ENCODE results near the gene NGDN. TPM values are rescaled to one million over a fixed set of nuclear protein-coding genes. Genes with fewer than 3 reads are reported as not detected.

NGDN gene
- polyA plus RNA-seq, 1 of the 3 experiments (the other 2 are of a cell fraction) = 64.3 TPM

GRCh38 chr14:23432102-23432925 is 37.2 kb upstream of the NGDN start:
- TF ChIP-seq USF1 (IDR thresholded peaks at IDR 0.05; ENCODE audit: borderline replicate concordance, low read depth) = no peak
- TF ChIP-seq GABPA (IDR thresholded peaks at IDR 0.05; ENCODE audit: low read depth) = no peak
- no peak for TF ChIP-seq TAF1 (IDR thresholded peaks at IDR 0.05; ENCODE audit: borderline replicate concordance, low read depth, low read length)
- Histone ChIP-seq H3K79me2 (ENCODE audit: insufficient read depth) (no peaks in the 10 kb centered on the region), H3K4me2 (no peak overlapping the region), H3K36me3 (replicated peaks in 1 of 2; ENCODE audit: control insufficient read depth in 1 of 2, insufficient read depth in 2 of 2, low read length in 1 of 2) (no peaks in the 10 kb centered on the region), H3K4me3 (ENCODE audit: low read depth in 2 of 2, low read length in 1 of 2) (no peak overlapping the region), H3K9me2 (no peaks in the 10 kb centered on the region), H4K20me1 (ENCODE audit: insufficient read depth) (no peaks in the 10 kb centered on the region), H3K27ac (ENCODE audit: low read depth in 2 of 2, low read length in 1 of 2) (no peak overlapping the region), H3F3A (replicated peaks; ENCODE audit: insufficient read depth) (no peaks in the 10 kb centered on the region), H3K27me3 (ENCODE audit: insufficient read depth) (peaks cover 7% of the 10 kb centered on the region; the same call in 1 of the 2 replicates), H3K9me3 (no peaks in the 10 kb centered on the region), H3K4me1 (ENCODE audit: control insufficient read depth in 1 of 2, insufficient read depth in 2 of 2, low read depth in 1 of 2, low read length in 1 of 2) (no peaks in the 10 kb centered on the region; a peak in 1 of 4 replicates), H3K9ac (no peak overlapping the region), H2AFZ (ENCODE audit: low read depth) (no peak overlapping the region)
- CTCF ChIA-PET = no interaction called here
- no peak for DNase-seq
- 36% methylated on average over 17 of the region's 17 CpGs for WGBS (ENCODE audit: low lambda C conversion rate)
- POLR2A ChIA-PET = no interaction called here

- Histone ChIP-seq H3K27me3 (ENCODE audit: insufficient read depth) (peaks cover 7% of the 10 kb centered on the region; the same call in 1 of the 2 replicates), H2AFZ (ENCODE audit: low read depth) (no peak overlapping the region), H3K36me3 (replicated peaks in 1 of 2; ENCODE audit: control insufficient read depth in 1 of 2, insufficient read depth in 2 of 2, low read length in 1 of 2) (no peaks in the 10 kb centered on the region), H3K4me1 (ENCODE audit: control insufficient read depth in 1 of 2, insufficient read depth in 2 of 2, low read depth in 1 of 2, low read length in 1 of 2) (no peaks in the 10 kb centered on the region; a peak in 1 of 4 replicates), H3K4me3 (ENCODE audit: low read depth in 2 of 2, low read length in 1 of 2) (no peak overlapping the region), H3K4me2 (no peak overlapping the region), H4K20me1 (ENCODE audit: insufficient read depth) (no peaks in the 10 kb centered on the region), H3K79me2 (ENCODE audit: insufficient read depth) (no peaks in the 10 kb centered on the region), H3K9ac (no peak overlapping the region), H3K9me3 (no peaks in the 10 kb centered on the region), H3K27ac (ENCODE audit: low read depth in 2 of 2, low read length in 1 of 2) (no peak overlapping the region), H3F3A (replicated peaks; ENCODE audit: insufficient read depth) (no peaks in the 10 kb centered on the region), H3K9me2 (no peaks in the 10 kb centered on the region)
- DNase-seq = no peak
- ChIA-PET POLR2A (no interaction called here), CTCF (no interaction called here)
- TF ChIP-seq CHD2 (IDR thresholded peaks at IDR 0.05; ENCODE audit: low read length, partially characterized antibody) = no peak
- TF ChIP-seq PBX3 (IDR thresholded peaks at IDR 0.05) = no peak
- TF ChIP-seq YY1 (IDR thresholded peaks at IDR 0.05; ENCODE audit: low read depth) = no peak
- no peak for TF ChIP-seq MEF2A (IDR thresholded peaks at IDR 0.05; ENCODE audit: borderline replicate concordance, low read depth)
- TF ChIP-seq RCOR1 (IDR thresholded peaks at IDR 0.05; ENCODE audit: low read length) = no peak
- no peak for TF ChIP-seq EP300 (IDR thresholded peaks at IDR 0.05; ENCODE audit: borderline replicate concordance in 1 of 2, low read depth in 1 of 2, low read length in 1 of 2)
- no peak for TF ChIP-seq FOSL2 (IDR thresholded peaks at IDR 0.05; ENCODE audit: borderline replicate concordance, low read depth)
- no peak for TF ChIP-seq MAX (IDR thresholded peaks at IDR 0.05; ENCODE audit: low read depth)
- TF ChIP-seq ELF1 (IDR thresholded peaks at IDR 0.05) = no peak
- TF ChIP-seq TEAD4 (IDR thresholded peaks at IDR 0.05; ENCODE audit: borderline replicate concordance, insufficient read depth) = no peak
- TF ChIP-seq RXRA (IDR thresholded peaks at IDR 0.05; ENCODE audit: borderline replicate concordance, low read depth) = no peak
- no peak for TF ChIP-seq USF2 (IDR thresholded peaks at IDR 0.05; ENCODE audit: borderline replicate concordance, low read depth, low read length)
- TF ChIP-seq FOXM1 (IDR thresholded peaks at IDR 0.05; ENCODE audit: low read depth) = no peak
- TF ChIP-seq SMC3 (IDR thresholded peaks at IDR 0.05; ENCODE audit: low read depth, low read length) = no peak
- TF ChIP-seq RFX5 (IDR thresholded peaks at IDR 0.05; ENCODE audit: low read length) = no peak
- no peak for TF ChIP-seq EZH2phosphoT487 (IDR thresholded peaks at IDR 0.05; ENCODE audit: borderline replicate concordance, low read depth)
- TF ChIP-seq GABPA (IDR thresholded peaks at IDR 0.05; ENCODE audit: low read depth) = no peak
- 44% methylated on average over 1 of the region's 10 CpGs for WGBS (ENCODE audit: low lambda C conversion rate)
These were observed 36.6 kb upstream of the NGDN start for GRCh38 chr14:23432946-23433345.

Data from SK-N-SH (cell line).